K562 (cell line): ENCODE results near the gene ABCF2. TPM values are rescaled to one million over a fixed set of nuclear protein-coding genes. Genes with fewer than 3 reads are reported as not detected.

Experiments
- BMI1 ChIP-seq: fragments of 150-350 bp; IDR thresholded peaks from 2 replicates; pipeline ENCODE4 v1.6.1; 2014; ENCODE audit warnings: low read length
- FOXO4 ChIP-seq: fragments of 450-650 bp; formaldehyde crosslinking; IDR thresholded peaks from 2 replicates; pipeline ENCODE4 v1.4.0; 2020; ENCODE audit warnings: mild to moderate bottlenecking, moderate library complexity
- HDAC1 ChIP-seq, 2 experiments: fragments of 450-650 bp; IDR thresholded peaks; 2 replicates each; pipeline ENCODE4 v1.6.1; 2016 to 2017; ENCODE audit warnings: inconsistent platforms in 1 of 2, mild to moderate bottlenecking in 1 of 2, moderate library complexity in 1 of 2
- KLF10 ChIP-seq: fragments of 250-450 bp; sonication (Bioruptor Pico); IDR thresholded peaks from 2 replicates; pipeline ENCODE4 v1.6.1; 2021; ENCODE audit warnings: matching md5 sums
- MYNN ChIP-seq, 2 experiments: sonication (generic); formaldehyde crosslinking in 1 of 2; IDR thresholded peaks; 2 replicates each; pipeline versions ENCODE4 v1.5.0 to v1.6.1; 2016 to 2020; ENCODE audit warnings: antibody characterized with exemption in 1 of 2, missing genetic modification reagents in 1 of 2
- NCOA4 ChIP-seq: fragments of 450-650 bp; IDR thresholded peaks from 2 replicates; pipeline ENCODE4 v1.6.1; 2018; ENCODE audit warnings: mild to moderate bottlenecking; ENCODE audit not compliant: partially characterized antibody
- NEUROD1 ChIP-seq: fragments of 150-350 bp; IDR thresholded peaks from 2 replicates; pipeline ENCODE4 v1.6.1; 2014; ENCODE audit warnings: borderline replicate concordance, low read length, low read depth; ENCODE audit not compliant: partially characterized antibody
- PHF8 ChIP-seq: fragments of 200-600 bp; sonication (generic); IDR thresholded peaks from 2 replicates; pipeline ENCODE4 v1.6.1; 2012; ENCODE audit warnings: mixed run types, mild to moderate bottlenecking, inconsistent platforms, low read length, moderate library complexity, borderline replicate concordance
- PKNOX1 ChIP-seq: fragments of 450-650 bp; IDR thresholded peaks from 2 replicates; pipeline ENCODE4 v1.6.1; 2016
- ZBTB34 ChIP-seq: fragments of 250-450 bp; sonication (Bioruptor Pico); IDR thresholded peaks from 2 replicates; pipeline ENCODE4 v1.8.0; 2021; ENCODE audit warnings: mild to moderate bottlenecking, moderate library complexity
- ZNF354B ChIP-seq: fragments of 250-450 bp; sonication (Bioruptor Pico); IDR thresholded peaks from 2 replicates; pipeline ENCODE4 v1.4.0; 2020
- ZNF444 ChIP-seq: fragments of 250-450 bp; sonication (Bioruptor Pico); IDR thresholded peaks from 2 replicates; pipeline ENCODE4 v1.4.0; 2020; ENCODE audit warnings: mild to moderate bottlenecking, moderate library complexity
- ZNF778 ChIP-seq: fragments of 450-650 bp; formaldehyde crosslinking; IDR thresholded peaks from 2 replicates; pipeline ENCODE4 v1.4.0; 2020; ENCODE audit warnings: mild to moderate bottlenecking, moderate library complexity
- polyA plus RNA-seq, 8 experiments: library from polyadenylated mRNA; depleted of rRNA in 4 of 8; stranded (reverse) in 5 of 8; unstranded in 3 of 8; fragments of >200 nt; fragmentation: Nextera tagmentation in 2 of 8; fragmentation: Illumina TruSeq in 1 of 8; extraction: Ambion mirVana in 2 of 8; extraction: Trizol in 1 of 8; gene quantifications; 2 replicates each; pipeline versions ENCODE4 v1.2.1 to v1.2.3, GENCODE V29; 2011 to 2014; ENCODE audit warnings: inconsistent platforms in 1 of 8, missing spikeins in 1 of 8
- total RNA-seq, 7 experiments: library from RNA; depleted of rRNA in 6 of 7; stranded (reverse); fragments of >200 nt in 6 of 7; fragmentation: Illumina TruSeq in 2 of 7; extraction: Trizol in 2 of 7; gene quantifications; 2 replicates each; pipeline versions ENCODE4 v1.2.1 to v1.2.3, GENCODE V29; 2011 to 2021; ENCODE audit warnings: low replicate concordance in 1 of 7
- TF ChIP-seq, protein P1 (sequence below), 2 experiments: fragments of 450-650 bp in 1 of 2; IDR thresholded peaks; 2 replicates each; pipeline ENCODE4 v1.6.1; 2011 to 2017; ENCODE audit warnings: low read depth in 2 of 2, antibody characterized with exemption in 1 of 2, borderline replicate concordance in 1 of 2, low read length in 1 of 2, mild to moderate bottlenecking in 1 of 2, mixed read lengths in 1 of 2; ENCODE audit not compliant: control insufficient read depth in 1 of 2
- TF ChIP-seq, protein P2 (sequence below): sonication (generic); formaldehyde crosslinking; IDR thresholded peaks from 2 replicates; pipeline ENCODE4 v1.8.0; 2022; ENCODE audit warnings: mild to moderate bottlenecking, missing genetic modification reagents
- TF ChIP-seq, protein P3 (sequence below): fragments of 200-800 bp; sonication (Bioruptor generic); IDR thresholded peaks from 2 replicates; pipeline ENCODE4 v1.6.1; 2017; ENCODE audit warnings: missing genetic modification characterization, missing compliant biosample characterization

The ABCF2 gene
- total and polyA plus RNA-seq, 9 of the 15 experiments (the other 6 are each of a cell fraction or from before 2014, with no cell fraction given) = 62.1 to 224 (median 113) TPM

DNA sequence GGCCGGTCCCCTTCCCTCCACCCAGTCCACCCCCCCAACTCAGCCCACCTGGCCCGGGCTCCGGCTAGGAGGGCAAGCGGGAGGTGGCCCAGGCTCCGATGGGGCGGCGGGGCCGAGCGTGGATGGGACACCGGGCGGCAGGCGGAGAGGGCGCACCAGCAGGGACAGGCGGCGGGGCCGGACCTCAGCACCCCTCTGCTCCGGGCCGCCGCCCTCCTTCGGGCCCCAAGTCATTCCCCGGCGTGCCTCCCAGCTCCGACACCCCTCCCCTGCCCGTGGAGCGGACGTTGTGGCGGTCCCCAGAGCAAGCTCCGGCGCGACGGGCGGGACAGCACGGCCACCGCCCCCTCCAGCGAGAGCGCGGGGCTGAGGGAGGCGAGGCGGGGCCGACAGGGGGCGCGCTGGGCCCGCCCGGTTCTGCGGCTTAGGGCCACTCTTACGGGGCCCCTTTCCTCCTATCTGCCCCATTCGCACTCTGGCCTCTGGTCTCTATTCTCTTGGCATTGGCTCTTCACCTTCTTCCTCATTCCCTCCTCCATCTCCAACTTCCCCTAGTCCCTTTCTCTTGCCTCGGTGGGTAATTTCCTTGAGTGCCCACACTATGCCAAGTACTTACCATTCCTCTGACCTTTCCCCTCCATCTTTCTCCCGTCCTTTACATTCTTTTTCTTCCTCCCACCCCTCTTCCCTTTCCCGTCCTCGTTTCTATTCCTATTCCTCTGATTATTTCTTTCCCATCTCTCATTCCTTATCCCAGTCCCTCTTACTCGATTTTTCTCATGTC, 58.8 kb downstream of the ABCF2 start (continued):
- TF ChIP-seq, protein P1, sequence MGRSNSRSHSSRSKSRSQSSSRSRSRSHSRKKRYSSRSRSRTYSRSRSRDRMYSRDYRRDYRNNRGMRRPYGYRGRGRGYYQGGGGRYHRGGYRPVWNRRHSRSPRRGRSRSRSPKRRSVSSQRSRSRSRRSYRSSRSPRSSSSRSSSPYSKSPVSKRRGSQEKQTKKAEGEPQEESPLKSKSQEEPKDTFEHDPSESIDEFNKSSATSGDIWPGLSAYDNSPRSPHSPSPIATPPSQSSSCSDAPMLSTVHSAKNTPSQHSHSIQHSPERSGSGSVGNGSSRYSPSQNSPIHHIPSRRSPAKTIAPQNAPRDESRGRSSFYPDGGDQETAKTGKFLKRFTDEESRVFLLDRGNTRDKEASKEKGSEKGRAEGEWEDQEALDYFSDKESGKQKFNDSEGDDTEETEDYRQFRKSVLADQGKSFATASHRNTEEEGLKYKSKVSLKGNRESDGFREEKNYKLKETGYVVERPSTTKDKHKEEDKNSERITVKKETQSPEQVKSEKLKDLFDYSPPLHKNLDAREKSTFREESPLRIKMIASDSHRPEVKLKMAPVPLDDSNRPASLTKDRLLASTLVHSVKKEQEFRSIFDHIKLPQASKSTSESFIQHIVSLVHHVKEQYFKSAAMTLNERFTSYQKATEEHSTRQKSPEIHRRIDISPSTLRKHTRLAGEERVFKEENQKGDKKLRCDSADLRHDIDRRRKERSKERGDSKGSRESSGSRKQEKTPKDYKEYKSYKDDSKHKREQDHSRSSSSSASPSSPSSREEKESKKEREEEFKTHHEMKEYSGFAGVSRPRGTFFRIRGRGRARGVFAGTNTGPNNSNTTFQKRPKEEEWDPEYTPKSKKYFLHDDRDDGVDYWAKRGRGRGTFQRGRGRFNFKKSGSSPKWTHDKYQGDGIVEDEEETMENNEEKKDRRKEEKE (IDR thresholded peaks at IDR 0.05; ENCODE audit: borderline replicate concordance in 1 of 2, control insufficient read depth in 1 of 2, low read depth in 2 of 2, low read length in 1 of 2) = peak in 1 of 2 experiments; percentile 77; a peak in 1 of 4 replicates
- TF ChIP-seq NCOA4 = peak; percentile 30
- no peak for TF ChIP-seq MYNN (IDR thresholded peaks at IDR 0.05)
- no peak for TF ChIP-seq MYNN (CRISPR knock-in tag; IDR thresholded peaks at IDR 0.05)
- TF ChIP-seq, protein P2, sequence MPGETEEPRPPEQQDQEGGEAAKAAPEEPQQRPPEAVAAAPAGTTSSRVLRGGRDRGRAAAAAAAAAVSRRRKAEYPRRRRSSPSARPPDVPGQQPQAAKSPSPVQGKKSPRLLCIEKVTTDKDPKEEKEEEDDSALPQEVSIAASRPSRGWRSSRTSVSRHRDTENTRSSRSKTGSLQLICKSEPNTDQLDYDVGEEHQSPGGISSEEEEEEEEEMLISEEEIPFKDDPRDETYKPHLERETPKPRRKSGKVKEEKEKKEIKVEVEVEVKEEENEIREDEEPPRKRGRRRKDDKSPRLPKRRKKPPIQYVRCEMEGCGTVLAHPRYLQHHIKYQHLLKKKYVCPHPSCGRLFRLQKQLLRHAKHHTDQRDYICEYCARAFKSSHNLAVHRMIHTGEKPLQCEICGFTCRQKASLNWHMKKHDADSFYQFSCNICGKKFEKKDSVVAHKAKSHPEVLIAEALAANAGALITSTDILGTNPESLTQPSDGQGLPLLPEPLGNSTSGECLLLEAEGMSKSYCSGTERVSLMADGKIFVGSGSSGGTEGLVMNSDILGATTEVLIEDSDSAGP (CRISPR knock-in tag) = no peak
- no peak for TF ChIP-seq ZBTB34 (CRISPR knock-in tag)
- TF ChIP-seq, protein P3, sequence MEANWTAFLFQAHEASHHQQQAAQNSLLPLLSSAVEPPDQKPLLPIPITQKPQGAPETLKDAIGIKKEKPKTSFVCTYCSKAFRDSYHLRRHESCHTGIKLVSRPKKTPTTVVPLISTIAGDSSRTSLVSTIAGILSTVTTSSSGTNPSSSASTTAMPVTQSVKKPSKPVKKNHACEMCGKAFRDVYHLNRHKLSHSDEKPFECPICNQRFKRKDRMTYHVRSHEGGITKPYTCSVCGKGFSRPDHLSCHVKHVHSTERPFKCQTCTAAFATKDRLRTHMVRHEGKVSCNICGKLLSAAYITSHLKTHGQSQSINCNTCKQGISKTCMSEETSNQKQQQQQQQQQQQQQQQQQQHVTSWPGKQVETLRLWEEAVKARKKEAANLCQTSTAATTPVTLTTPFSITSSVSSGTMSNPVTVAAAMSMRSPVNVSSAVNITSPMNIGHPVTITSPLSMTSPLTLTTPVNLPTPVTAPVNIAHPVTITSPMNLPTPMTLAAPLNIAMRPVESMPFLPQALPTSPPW = peak; percentile 47; the same call in 1 of the 2 replicates
- TF ChIP-seq PKNOX1 = no peak; the same call in 1 of the 2 replicates
- TF ChIP-seq BMI1 = no peak
- no peak for TF ChIP-seq FOXO4
- no peak for TF ChIP-seq ZNF778 (CRISPR knock-in tag)
- TF ChIP-seq NEUROD1 = no peak
- no peak for TF ChIP-seq ZNF444 (CRISPR knock-in tag)
- peak in 1 of 2 experiments; percentile 53; a peak in 1 of 4 replicates for TF ChIP-seq HDAC1 (IDR thresholded peaks at IDR 0.05)
- TF ChIP-seq KLF10 (CRISPR knock-in tag) = no peak
- no peak for TF ChIP-seq ZNF354B (CRISPR knock-in tag)
- no peak for TF ChIP-seq PHF8
